Loucy (cell line): Measurements from ENCODE around the gene MCF2L2.

Source experiments
- CTCF ChIP-seq: fragments of 200-600 bp; sonication (generic); conservative IDR thresholded peaks from 2 replicates; pipeline ENCODE4 v1.5.1; 2014; ENCODE audit warnings: mild to moderate bottlenecking, antibody characterized with exemption, low read length
- EZH2phosphoT487 ChIP-seq: fragments of 200-600 bp; IDR thresholded peaks from 2 replicates; pipeline ENCODE4 v1.6.1; 2018; ENCODE audit warnings: antibody characterized with exemption, mild to moderate bottlenecking, moderate library complexity, borderline replicate concordance

GRCh38 chr3:183378951-183379350, 49.5 kb downstream of the MCF2L2 start:
- no peak for TF ChIP-seq CTCF
- TF ChIP-seq EZH2phosphoT487 = no peak
